GM19372 (cell line): ENCODE results near the gene CITED4.
A peak's percentile ranks its signal among the peaks of the same experiment; 100 is the strongest.

ENCODE experiments used
- ATAC-seq: cut with Tn5 transposase; IDR thresholded peaks from one replicate; pipeline ENCODE4 v1.9.1; 2021; ENCODE audit warnings: mild to moderate bottlenecking, low read depth, moderate library complexity; ENCODE audit not compliant: unreplicated experiment

Gene CITED4

GRCh38 chr1:40856116-40856515, 6.0 kb downstream of the CITED4 start:
- ATAC-seq, result no peak

DNA sequence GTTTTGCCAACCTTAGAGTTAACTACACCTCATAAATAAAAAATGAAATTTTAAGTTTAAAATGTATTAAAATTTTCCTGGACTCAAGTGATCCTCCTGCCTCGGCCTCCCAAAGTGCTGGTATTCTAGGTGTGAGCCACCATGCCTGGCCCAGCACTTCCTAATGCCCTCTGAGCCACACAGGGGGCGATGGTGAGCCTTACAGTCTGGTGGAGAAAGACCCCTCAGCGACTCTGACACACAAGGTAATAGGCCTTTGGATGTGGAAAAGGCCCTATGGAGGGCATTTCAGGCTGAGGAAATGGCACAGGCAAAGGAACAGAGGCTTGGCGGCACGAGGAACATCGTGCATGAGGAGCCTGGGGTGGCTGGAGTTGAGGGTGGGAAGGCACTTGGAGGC, 6.7 kb downstream of the CITED4 start:
- no peak for ATAC-seq

GRCh38 chr1:40853885-40854170, 8.3 kb downstream of the CITED4 start:
- no peak for ATAC-seq

- ATAC-seq, result no peak
Observed at GRCh38 chr1:40853113-40853884, 8.9 kb downstream of the CITED4 start.

DNA sequence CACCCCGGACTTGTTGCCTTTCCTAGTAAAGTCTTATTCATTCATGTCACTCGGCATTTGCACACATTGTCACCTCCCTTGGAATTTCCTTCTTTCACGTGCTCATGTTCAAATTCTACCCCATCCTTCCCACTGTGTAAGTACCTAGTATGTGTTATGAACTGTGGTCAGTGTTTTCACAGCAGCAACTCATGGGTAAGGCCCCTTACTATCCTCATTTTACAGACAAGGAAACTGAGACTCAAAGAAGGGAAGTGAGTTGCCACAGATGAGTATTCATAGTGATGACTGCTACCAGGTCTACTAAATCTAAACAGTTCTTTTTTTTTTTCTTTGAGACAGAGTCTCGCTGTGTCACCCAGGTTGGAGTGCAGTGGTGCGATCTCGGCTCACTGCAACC, 10.5 kb downstream of the CITED4 start:
- ATAC-seq, result no peak

DNA sequence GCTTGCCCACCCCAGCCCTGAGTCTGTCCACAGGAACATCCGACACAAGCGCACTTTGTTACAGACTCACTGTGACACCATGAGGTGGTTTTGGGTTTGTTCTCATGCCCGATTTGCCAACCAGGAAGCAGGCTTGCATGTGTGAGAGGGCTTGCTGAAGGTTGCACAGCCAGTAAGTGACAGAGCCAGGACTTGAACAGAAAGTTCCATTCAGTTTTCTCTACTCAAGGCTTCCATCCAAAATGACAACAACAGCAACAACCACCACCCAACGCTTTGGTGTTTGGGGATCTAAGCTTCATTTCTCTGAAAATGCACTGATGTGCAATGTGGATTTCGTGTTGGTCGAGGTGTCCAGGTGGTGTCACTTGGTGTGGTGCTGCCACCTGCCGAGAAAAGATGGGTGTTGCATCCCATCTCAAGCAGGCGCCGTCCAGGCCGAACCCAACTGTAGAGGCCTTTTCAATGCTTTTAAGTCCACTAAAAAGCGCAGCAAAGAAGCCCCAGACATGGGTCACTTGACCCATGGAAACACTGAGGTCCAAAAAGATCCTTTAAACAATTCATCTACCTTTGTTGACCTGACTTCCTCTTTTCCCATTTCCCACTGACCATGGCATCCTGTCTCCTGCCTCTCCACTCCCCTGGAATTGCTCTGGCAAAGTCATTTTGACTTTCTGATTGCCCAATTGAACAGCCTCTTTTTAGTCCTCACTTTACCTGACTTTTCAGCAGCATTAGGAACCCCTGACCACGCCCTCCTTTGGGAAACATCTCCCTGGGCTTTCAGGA, 12.2 kb downstream of the CITED4 start:
- peak; percentile 59 for ATAC-seq

DNA sequence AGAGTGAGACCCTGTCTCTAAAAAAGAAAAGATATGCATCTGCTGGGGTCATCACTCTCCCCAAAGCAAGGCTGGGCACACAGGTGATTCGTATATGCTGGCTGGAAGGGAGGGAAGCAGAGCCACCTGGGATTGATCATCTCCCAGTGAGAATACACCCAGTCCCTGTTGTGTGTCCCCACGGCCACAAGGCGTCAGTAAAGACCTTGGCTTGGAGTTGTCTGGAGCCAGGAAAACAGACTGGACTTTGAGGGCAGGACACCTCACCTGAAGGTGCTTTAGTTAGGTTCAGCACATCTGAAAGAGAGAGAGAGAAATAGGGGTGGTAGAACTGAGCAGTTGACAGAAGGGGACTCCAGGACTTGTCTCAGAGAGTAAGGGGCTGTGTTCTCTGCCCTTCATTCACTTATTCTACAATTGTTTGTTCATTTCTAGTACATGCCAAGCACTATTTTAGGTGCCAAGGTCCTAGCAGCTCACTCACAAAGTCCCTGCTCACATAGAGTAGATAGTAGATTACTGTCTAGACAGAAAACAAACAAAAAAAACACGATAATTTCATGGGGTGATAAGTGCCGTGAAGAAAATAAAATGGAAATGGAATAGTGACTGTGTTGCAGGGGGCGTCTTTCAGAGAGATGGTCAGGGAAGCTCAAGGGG, 13.5 kb downstream of the CITED4 start:
- no peak for ATAC-seq

DNA sequence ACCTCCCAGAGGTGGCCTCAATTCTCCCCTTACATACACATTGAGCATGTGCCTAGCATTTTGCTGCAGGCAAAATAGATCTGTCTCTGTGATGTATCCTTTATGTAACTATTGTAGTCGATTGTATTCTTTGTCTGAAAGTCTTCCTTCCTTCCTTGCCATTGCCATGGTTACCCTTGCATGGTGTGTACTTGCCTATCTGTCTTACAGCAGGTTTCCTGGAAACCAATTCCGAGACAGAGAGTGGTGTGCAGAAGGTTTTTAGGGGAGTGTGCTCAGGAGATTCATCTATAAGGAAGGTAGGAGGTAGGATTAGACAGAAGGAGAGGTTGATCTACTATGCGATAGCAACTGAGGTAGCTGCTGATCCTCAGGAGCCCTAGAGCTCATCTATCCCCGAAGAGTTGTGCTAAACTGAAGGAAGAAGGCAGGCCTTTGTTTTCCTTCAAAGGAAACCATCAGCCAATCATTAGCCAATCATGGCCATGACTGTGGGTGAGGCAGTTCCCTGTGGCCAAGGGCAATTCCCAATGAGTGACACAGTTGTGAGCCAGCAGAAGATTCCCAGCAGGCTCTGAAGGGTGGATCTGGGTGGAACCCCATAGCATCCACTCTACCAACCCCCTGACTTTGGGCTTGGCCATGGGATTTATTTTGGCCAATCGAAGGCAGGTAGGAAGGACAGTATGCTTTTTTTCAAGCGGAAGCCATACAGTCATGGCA, 15.0 kb downstream of the CITED4 start:
- ATAC-seq, result no peak

GRCh38 chr1:40845895-40846294, 16.3 kb downstream of the CITED4 start:
- ATAC-seq, result no peak

DNA sequence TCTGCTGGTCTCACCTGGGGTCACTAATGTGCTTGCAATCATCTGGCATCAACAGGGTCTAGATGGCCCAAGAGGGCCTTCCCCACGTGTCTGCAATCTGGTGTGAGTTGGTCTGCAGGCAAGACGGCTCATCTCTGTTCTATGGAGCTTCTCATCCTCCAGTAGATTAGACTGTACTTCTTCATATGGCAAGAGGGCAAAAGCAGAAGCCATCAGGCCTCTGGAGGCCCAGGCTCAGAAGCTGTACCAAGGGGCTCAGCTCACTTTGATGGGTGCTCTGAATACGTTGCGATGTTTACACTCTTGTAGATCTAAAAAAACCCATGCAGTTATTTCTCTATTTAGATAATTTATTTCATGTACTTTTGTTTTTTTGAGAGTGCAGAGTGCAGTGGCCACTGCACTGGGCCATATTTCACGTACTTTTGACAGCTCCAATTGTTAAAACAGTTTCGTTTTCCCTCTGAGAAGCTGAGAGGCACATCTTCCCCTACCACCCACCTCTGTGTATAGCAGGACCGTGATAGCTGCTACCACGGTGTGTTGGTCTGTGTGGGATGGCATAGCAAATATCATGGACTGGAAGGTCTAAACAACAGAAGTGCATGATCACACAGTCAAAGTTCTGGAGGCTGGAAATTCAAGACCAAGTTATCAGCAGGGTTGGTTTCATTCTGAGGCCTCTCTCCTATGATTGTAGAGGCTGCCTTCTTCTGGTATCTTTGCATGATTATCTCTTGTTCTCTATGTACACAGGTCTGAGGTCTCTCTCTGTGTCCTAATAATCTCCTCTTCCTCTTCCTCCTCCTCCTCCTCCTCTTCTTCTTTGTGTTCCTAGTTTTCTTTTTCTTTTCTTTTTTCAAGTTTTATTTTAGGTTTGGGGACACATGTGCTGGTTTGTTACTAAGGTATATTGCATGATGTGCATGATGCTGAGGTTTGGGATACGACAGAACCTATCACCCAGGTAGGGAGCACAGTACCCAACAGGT, 17.0 kb downstream of the CITED4 start:
- ATAC-seq, result no peak

DNA sequence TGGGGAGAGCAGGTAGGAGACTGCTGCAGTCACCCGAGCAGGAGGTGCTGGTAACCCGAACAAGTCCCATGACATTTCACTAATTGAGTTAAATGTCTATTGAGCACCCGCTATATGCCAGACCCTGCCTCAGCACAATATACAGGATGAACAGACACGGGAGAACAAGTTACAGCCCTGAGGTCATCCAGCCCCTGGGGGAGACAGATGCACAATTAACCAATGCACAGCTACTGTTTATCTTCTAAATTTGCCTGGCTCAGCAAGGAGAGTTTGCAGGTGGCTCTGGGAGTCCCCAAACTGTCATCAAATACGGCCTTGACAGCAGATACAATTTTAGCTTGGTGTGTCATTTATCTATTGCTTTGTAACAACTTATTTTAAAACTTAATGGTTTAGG, 18.1 kb downstream of the CITED4 start:
- ATAC-seq, result no peak

DNA sequence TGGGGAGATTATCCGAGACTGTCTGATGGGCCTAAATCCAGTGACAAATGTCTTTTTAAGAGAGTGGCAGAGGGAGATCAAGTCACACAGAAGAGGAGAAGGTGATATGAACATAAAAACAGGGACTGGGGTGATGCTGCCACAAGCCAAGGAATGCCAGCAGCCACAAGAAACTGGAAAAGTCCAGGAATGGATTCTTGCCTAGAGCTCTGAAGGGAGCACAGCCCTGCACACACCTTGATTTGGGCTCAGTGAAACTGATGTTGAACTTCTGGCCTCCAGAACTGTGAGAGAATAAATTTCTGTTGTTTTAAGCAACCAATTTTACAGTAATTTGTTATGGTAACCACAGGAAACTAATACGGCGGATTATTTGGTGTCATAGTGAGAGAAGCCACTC, 19.5 kb downstream of the CITED4 start:
- ATAC-seq, result no peak

GRCh38 chr1:40842207-40842606, 20.0 kb downstream of the CITED4 start:
- ATAC-seq, result no peak

DNA sequence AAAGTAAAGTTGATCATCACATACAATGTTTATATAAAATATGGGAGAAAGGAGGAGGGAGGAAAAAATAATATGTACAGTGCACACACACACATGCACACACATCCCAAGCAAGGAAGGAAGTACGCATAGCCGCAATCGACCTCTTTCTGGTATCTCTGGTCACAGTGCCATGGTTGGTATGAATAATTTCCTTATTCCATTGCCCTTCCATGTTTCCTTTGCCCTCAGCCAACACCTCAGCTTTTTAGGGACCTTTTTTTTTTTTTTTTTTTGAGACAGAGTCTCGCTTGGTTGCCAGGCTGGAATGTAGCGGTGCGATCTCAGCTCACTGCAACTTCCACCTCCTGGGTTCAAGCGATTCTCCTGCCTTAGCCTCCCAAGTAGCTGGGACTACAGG, 20.6 kb downstream of the CITED4 start:
- no peak for ATAC-seq

- no peak for ATAC-seq
Observed at GRCh38 chr1:40840526-40841323, 21.4 kb downstream of the CITED4 start.

GRCh38 chr1:40839943-40840335, 22.2 kb downstream of the CITED4 start:
- no peak for ATAC-seq

- no peak for ATAC-seq
Observed at GRCh38 chr1:40838980-40839942, 22.9 kb downstream of the CITED4 start.
